ENCODE data around the gene OSCP1. TPM values are rescaled to one million over a fixed set of nuclear protein-coding genes. Genes with fewer than 3 reads are reported as not detected.

The OSCP1 gene
- total RNA-seq, 2 donors from 2014 or later = 5.9 to 6.4 TPM

GRCh38 chr1:36453600-36454388 is 3.5 kb upstream of the OSCP1 start:
- no peak for ATAC-seq
- intact Hi-C loops (cut with DNase I) = no loop called here
- DNase-seq = no peak

- no peak for ATAC-seq
- intact Hi-C loops (cut with DNase I) = no loop called here
- DNase-seq = no peak
These were observed 2.8 kb upstream of the OSCP1 start for GRCh38 chr1:36453051-36453450.

GRCh38 chr1:36450919-36451305 is 661 bp upstream of the OSCP1 start:
- ATAC-seq = peak in 1 of 2 donors; percentile 4
- intact Hi-C loops (cut with DNase I) = no loop called here

GRCh38 chr1:36448530-36449056 is 1.7 kb downstream of the OSCP1 start:
- no peak for DNase-seq
- no peak for ATAC-seq
- intact Hi-C loops (cut with DNase I) = no loop called here

More at GRCh38 chr1:36450919-36451305, 661 bp upstream of the OSCP1 start:
- no peak for DNase-seq

- intact Hi-C loops (cut with DNase I) = no loop called here
- DNase-seq (no peak), ATAC-seq (no peak)
These were observed 2.8 kb downstream of the OSCP1 start for GRCh38 chr1:36447450-36447849.

- intact Hi-C loops (cut with DNase I) = no loop called here
- ATAC-seq (no peak), DNase-seq (no peak)
These were observed 3.5 kb downstream of the OSCP1 start for GRCh38 chr1:36446746-36447145.

- intact Hi-C loops (cut with DNase I) = no loop called here
- no peak for ATAC-seq
- DNase-seq = no peak
These were observed 4.0 kb downstream of the OSCP1 start for GRCh38 chr1:36446271-36446670.

- DNase-seq (no peak), ATAC-seq (no peak)
- intact Hi-C loops (cut with DNase I) = no loop called here
These were observed 7.0 kb downstream of the OSCP1 start for GRCh38 chr1:36443297-36443696.

- ATAC-seq (no peak), DNase-seq (no peak)
- intact Hi-C loops (cut with DNase I) = no loop called here
These were observed 7.9 kb downstream of the OSCP1 start for GRCh38 chr1:36442337-36442736.

GRCh38 chr1:36440646-36441045 is 9.6 kb downstream of the OSCP1 start:
- ATAC-seq (no peak), DNase-seq (no peak)
- intact Hi-C loops (cut with DNase I) = no loop called here

GRCh38 chr1:36440044-36440443 is 10.2 kb downstream of the OSCP1 start:
- no peak for ATAC-seq

GRCh38 chr1:36438715-36439114 is 11.5 kb downstream of the OSCP1 start:
- no peak for DNase-seq
- no peak for ATAC-seq
- intact Hi-C loops (cut with DNase I) = no loop called here

More at GRCh38 chr1:36440044-36440443, 10.2 kb downstream of the OSCP1 start:
- no peak for DNase-seq
- intact Hi-C loops (cut with DNase I) = no loop called here

- no peak for ATAC-seq
- DNase-seq = no peak
- intact Hi-C loops (cut with DNase I) = no loop called here
These were observed 13.4 kb downstream of the OSCP1 start for GRCh38 chr1:36436821-36437220.

GRCh38 chr1:36433102-36433501 is 17.1 kb downstream of the OSCP1 start:
- no peak for DNase-seq
- intact Hi-C loops (cut with DNase I) = no loop called here
- no peak for ATAC-seq

GRCh38 chr1:36432616-36433015 is 17.6 kb downstream of the OSCP1 start:
- intact Hi-C loops (cut with DNase I) = no loop called here
- ATAC-seq (no peak), DNase-seq (no peak)

- DNase-seq (no peak), ATAC-seq (no peak)
- intact Hi-C loops (cut with DNase I) = loop anchor here in 1 of 2 donors (10.0 kb wide), 1 partner anchor 331 kb away; no protein-coding TSS in a partner anchor
These were observed 24.5 kb downstream of the OSCP1 start for GRCh38 chr1:36425791-36426190.

GRCh38 chr1:36421649-36422048 is 28.6 kb downstream of the OSCP1 start:
- intact Hi-C loops (cut with DNase I) = loop anchor here (2.0 to 10.0 kb wide), 5 partner anchors 81 to 327 kb away; partner anchors contain the start of gene TRAPPC3 (in 1 of the 2)
- DNase-seq (no peak), ATAC-seq (no peak)

GRCh38 chr1:36420836-36421317 is 29.4 kb downstream of the OSCP1 start:
- peak; percentile 92 to 93 for ATAC-seq
- intact Hi-C loops (cut with DNase I) = loop anchor here (2.0 to 10.0 kb wide), 5 partner anchors 80 to 326 kb away; partner anchors contain the start of gene TRAPPC3 (in 1 of the 2)
- peak; percentile 87 for DNase-seq

- ATAC-seq (peak; percentile 40 to 65), DNase-seq (peak; percentile 44)
- intact Hi-C loops (cut with DNase I) = loop anchor here (2.0 to 10.0 kb wide), 5 partner anchors 80 to 326 kb away; partner anchors contain the start of gene TRAPPC3 (in 1 of the 2)
These were observed 29.8 kb downstream of the OSCP1 start for GRCh38 chr1:36420409-36420808.

- no peak for DNase-seq
- ATAC-seq = peak; percentile 6 to 38
- intact Hi-C loops (cut with DNase I) = loop anchor here in 1 of 2 donors (10.0 kb wide), 1 partner anchor 75 kb away; no protein-coding TSS in a partner anchor
These were observed 30.7 kb downstream of the OSCP1 start for GRCh38 chr1:36419569-36419968.

Data from left cardiac atrium (tissue), 4 donors.